Fibroblast of mammary gland (primary cell): ENCODE data around the gene SWAP70.

Experiments used
- DNase-seq: peaks from one replicate; pipeline ENCODE4 v3.0.0-alpha.2; 2010; ENCODE audit warnings: low read depth
- H3K4me3 ChIP-seq: 2 replicates; pipeline ENCODE4 v1.5.1; 2011; ENCODE audit warnings: low read depth, mild to moderate bottlenecking, low read length, moderate library complexity; ENCODE audit not compliant: control insufficient read depth
- TF ChIP-seq, protein P1 (sequence below): conservative IDR thresholded peaks from 2 replicates; pipeline ENCODE4 v1.5.1; 2011; ENCODE audit warnings: low read depth, low read length, inconsistent platforms; ENCODE audit not compliant: control insufficient read depth, insufficient read depth

Gene SWAP70

DNA sequence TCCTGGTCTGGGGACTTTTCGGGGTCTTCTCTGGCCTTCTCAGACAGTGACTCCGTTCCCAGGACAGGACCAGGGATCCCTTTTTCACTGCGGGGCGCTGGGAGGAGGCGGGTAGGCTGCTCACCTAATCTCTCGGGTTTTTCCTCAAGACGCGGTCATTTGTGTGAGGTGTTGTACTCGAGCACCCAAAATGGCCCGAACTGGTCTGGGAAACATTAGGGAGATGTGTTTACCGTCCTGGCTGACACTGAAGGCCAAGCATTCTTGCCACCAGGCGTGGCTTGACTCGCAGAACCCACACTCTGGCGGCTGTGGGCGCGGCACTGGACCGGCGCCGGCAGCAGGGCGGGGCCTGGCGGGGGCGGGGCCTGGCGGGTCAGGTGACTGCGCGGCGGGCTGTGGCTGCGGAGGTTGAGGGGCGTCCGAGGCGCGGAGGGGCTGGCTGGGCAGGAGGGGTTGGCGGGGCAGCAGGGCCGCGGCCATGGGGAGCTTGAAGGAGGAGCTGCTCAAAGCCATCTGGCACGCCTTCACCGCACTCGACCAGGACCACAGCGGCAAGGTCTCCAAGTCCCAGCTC is at the start of gene SWAP70:
Gene SWAP70, plus strand, starts transcription at position 379 of the 577 bp plus-strand sequence. Its CDS starts 103 bp downstream, at position 482.
- DNase-seq, result peak; percentile 88
- peak within 1 kb of the TSS; percentile 92 for H3K4me3 ChIP-seq
- TF ChIP-seq, protein P1, sequence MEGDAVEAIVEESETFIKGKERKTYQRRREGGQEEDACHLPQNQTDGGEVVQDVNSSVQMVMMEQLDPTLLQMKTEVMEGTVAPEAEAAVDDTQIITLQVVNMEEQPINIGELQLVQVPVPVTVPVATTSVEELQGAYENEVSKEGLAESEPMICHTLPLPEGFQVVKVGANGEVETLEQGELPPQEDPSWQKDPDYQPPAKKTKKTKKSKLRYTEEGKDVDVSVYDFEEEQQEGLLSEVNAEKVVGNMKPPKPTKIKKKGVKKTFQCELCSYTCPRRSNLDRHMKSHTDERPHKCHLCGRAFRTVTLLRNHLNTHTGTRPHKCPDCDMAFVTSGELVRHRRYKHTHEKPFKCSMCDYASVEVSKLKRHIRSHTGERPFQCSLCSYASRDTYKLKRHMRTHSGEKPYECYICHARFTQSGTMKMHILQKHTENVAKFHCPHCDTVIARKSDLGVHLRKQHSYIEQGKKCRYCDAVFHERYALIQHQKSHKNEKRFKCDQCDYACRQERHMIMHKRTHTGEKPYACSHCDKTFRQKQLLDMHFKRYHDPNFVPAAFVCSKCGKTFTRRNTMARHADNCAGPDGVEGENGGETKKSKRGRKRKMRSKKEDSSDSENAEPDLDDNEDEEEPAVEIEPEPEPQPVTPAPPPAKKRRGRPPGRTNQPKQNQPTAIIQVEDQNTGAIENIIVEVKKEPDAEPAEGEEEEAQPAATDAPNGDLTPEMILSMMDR, result peak; percentile 45

DNA sequence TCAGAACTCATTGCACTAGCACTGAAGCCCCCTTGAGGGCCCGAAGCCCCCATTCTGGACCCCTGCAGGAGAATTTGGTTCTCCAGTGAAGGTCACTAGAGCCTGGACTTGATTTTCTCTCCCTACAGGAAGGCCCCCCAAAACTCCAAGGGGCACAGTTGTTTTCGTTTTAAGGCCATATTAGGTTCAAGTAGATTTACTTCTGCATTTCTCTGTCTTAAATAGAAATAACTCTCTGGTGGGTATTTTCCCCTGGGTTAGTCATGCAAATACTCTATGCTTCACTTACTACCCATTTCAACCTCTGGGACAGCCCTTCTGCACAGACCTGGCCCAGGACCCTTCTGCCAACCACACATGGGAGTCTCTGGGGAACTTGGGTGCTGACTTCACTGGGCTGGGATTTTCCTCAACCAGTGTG is 48.8 kb upstream of the SWAP70 start:
- DNase-seq, result no peak
- TF ChIP-seq, protein P1, result no peak
- H3K4me3 ChIP-seq, result no peak overlapping the region

DNA sequence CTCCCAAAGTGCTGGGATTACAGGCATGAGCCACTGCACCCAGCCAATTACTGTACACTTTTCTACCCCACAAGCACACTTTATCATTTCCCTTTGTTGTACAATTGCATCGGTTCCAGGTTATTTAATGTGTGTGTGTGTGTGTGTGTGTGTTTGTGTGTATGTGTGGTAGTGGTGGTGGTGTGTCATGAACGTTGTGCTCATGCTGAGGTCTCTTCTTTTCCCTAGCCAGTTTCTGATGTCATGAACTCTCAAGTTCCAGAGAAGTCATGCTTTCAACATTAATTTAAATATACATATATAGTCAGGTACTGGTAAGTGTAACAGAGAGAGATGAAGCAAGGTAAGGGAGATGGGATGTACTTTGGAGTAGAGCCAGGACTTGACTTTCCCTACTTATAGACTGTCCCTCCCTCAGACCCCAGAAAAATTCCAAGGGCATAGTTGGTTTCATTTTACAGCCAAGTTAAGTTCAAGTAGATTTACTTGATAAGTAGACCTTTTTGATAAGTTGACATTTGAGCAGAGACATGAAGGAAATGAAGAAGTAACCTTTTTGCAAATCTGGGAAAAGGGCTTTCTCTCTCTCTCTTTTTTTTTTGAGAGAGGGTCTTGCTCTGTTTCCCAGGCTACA is 47.7 kb upstream of the SWAP70 start:
- TF ChIP-seq, protein P1, result no peak
- DNase-seq, result peak; percentile 29
- H3K4me3 ChIP-seq, result no peak overlapping the region

DNA sequence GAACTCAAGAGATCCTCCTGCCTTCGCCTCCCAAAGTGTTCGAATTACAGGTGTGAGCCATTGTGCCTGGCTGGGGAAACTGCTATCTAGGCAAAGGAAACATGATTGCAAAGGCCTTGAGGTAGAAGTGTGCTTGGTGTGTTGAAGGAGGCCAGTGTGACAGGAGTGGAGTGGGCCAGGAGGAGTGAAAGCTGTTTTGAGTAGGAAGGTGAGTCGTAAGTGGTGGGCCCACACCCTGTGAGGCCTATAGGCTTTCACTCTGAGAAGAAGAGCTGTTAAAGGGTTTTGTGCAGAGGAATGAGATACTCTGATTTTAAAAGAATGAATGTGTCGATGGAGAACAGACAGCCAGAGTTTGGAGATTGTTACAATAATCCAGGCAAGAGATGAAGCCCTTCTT is 47.0 kb upstream of the SWAP70 start:
- TF ChIP-seq, protein P1, result no peak
- peak; percentile 40 for DNase-seq
- no peak overlapping the region for H3K4me3 ChIP-seq

DNA sequence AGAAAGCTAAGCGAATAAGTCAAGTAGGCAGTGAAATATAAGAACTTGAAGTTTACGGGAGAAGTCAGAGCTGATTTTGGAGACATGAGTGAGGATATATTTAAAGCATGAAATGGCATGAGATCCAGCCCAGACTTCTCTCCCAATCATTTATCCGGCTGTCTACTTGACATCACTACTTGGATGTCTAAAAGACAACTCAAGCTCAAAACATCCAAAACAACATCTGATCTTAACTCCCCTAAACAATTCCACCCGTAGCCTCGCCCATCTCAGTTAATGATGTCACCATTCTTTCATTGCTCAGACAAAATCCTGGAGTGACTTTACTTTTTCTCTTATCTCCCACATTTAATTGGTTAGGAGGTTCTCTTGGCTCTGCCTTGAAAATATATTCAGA is 45.9 kb upstream of the SWAP70 start:
- no peak overlapping the region for H3K4me3 ChIP-seq
- DNase-seq, result peak; percentile 85
- TF ChIP-seq, protein P1, result no peak

DNA sequence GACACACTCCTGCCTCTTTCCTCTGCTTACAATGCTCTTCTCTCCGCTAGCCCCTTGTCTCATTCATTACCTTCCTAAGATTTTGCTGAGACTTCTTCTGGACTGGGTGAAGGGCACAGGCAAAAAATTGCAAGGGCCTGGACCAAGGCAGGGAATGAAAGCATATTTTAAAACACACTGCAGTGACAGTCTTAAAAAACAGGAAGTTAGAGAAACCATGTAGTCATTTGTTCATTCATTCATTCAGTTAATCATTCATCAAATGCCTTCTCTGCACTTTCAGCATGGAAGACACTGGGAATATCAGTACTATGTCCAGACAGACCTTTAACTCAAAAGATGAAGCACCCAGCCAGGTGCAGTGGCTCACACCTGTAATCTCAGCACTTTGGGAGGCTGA is 44.9 kb upstream of the SWAP70 start:
- TF ChIP-seq, protein P1, result no peak
- no peak for DNase-seq
- H3K4me3 ChIP-seq, result no peak overlapping the region
